ENCODE results near the gene POLDIP2. TPM values are rescaled to one million over a fixed set of nuclear protein-coding genes. Genes with fewer than 3 reads are reported as not detected.

The POLDIP2 gene
- total RNA-seq, 6 donors from 2014 or later = 50.3 to 74.5 (median 60.0) TPM

DNA sequence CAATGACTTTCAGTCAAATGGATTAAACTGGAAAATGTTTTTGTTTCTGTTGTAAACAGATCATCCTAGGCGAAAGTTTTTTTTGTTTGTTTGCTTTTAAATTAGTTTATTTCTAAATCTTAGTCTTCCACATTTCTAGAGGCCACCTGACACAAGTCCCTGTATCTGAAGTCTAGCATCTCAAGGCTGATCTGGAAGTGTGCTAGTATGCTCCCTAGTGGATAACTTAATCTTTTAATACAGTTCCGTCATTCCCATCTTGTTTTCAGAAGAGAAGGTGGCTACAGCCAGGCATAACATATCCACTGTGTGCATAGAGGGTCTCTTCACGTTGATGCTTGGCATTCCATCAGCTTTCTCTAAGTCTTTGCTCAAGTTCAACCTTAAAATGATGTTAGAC lies 29.6 kb downstream of the POLDIP2 start:
- Histone ChIP-seq H3K27me3 (no peaks in the 10 kb centered on the region), H3K27ac (no peak overlapping the region), H3K4me3 (no peak overlapping the region), H3K36me3 (peaks cover 12 to 55% (median 37%) of the 10 kb centered on the region in 4 donors), H3K4me1 (peaks cover 0 to 15% (median 10%) of the 10 kb centered on the region in 4 donors), H3K9me3 (no peaks in the 10 kb centered on the region)
- no peak for ATAC-seq (ENCODE audit: low FRiP score in 2 of 2)
- WGBS, 2 donors = 69 to 92% methylated on average over 3 of the region's 3 CpGs
- no peak for DNase-seq
- no peak for TF ChIP-seq POLR2A (IDR thresholded peaks at IDR 0.05)
- TF ChIP-seq EP300 (IDR thresholded peaks at IDR 0.05) = no peak
- no peak for TF ChIP-seq POLR2AphosphoS5 (IDR thresholded peaks at IDR 0.05)
- TF ChIP-seq, protein P1, sequence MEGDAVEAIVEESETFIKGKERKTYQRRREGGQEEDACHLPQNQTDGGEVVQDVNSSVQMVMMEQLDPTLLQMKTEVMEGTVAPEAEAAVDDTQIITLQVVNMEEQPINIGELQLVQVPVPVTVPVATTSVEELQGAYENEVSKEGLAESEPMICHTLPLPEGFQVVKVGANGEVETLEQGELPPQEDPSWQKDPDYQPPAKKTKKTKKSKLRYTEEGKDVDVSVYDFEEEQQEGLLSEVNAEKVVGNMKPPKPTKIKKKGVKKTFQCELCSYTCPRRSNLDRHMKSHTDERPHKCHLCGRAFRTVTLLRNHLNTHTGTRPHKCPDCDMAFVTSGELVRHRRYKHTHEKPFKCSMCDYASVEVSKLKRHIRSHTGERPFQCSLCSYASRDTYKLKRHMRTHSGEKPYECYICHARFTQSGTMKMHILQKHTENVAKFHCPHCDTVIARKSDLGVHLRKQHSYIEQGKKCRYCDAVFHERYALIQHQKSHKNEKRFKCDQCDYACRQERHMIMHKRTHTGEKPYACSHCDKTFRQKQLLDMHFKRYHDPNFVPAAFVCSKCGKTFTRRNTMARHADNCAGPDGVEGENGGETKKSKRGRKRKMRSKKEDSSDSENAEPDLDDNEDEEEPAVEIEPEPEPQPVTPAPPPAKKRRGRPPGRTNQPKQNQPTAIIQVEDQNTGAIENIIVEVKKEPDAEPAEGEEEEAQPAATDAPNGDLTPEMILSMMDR (IDR thresholded peaks at IDR 0.05) = no peak

DNA sequence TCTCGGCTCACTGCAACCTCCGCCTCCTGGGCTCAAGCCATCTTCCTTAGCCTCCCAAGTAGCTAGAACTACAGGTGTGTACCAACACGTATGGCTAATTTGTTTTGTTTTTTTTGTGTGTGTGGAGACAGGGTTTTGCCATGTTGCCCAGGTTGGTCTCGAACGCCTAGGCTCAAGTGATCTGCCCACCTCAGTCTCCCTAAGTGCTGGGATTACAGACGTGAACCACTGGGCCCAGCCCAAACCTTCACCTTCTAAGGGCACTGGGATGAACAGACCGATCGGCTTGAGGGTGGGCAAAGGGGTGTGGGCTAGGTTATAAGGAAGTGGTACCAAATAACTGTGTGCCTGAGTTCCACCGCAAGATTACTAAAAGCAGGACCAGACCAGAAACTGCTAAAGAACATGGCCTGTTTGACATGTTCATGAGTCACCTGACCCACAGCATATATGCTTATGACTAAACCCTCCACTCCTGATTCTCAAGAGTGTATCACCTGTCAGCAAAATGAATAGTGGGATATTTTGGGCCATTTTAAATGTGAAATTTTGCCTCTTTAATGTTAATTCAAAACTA lies 30.2 kb downstream of the POLDIP2 start:
- Histone ChIP-seq H3K9me3 (no peaks in the 10 kb centered on the region), H3K27ac (no peak overlapping the region), H3K36me3 (peaks cover 12 to 53% (median 37%) of the 10 kb centered on the region in 4 donors), H3K27me3 (no peaks in the 10 kb centered on the region), H3K4me3 (no peak overlapping the region), H3K4me1 (peaks cover 0 to 15% (median 10%) of the 10 kb centered on the region in 4 donors)
- ATAC-seq (ENCODE audit: low FRiP score in 2 of 2) = no peak
- DNase-seq = no peak
- no peak for TF ChIP-seq POLR2A (IDR thresholded peaks at IDR 0.05)
- TF ChIP-seq, protein P1 (IDR thresholded peaks at IDR 0.05) = no peak
- TF ChIP-seq EP300 (IDR thresholded peaks at IDR 0.05) = no peak
- TF ChIP-seq POLR2AphosphoS5 (IDR thresholded peaks at IDR 0.05) = no peak
- WGBS, 2 donors = 93 to 96% methylated on average over 9 of the region's 9 CpGs

DNA sequence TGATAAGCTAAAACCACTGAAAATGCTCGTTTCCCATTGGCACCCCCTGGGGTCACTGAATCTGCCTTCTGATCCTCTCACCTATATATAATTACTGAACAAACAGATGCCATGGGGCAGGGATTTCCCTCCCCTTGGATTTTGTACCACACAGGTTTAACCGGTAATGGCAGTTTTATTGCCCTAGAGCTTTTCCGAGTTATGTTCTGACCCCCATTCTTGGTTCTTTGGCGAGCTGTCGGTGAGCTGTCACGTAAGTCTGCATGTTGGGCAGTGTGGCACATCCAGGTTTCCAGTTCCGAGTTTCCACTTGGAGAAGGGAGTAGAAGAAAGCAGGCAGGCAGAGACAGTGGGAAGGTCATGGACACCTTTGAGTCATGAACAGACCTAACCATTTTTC lies 31.2 kb downstream of the POLDIP2 start:
- Histone ChIP-seq H3K9me3 (no peaks in the 10 kb centered on the region), H3K27me3 (no peaks in the 10 kb centered on the region), H3K4me3 (no peak overlapping the region), H3K27ac (no peak overlapping the region), H3K4me1 (peaks cover 0 to 15% (median 10%) of the 10 kb centered on the region in 4 donors), H3K36me3 (peaks cover 12 to 43% (median 29%) of the 10 kb centered on the region in 4 donors)
- ATAC-seq (ENCODE audit: low FRiP score in 2 of 2) = no peak
- WGBS, 2 donors = 81 to 84% methylated on average over 7 of the region's 7 CpGs
- DNase-seq = no peak
- TF ChIP-seq POLR2AphosphoS5 (IDR thresholded peaks at IDR 0.05) (no peak), EP300 (IDR thresholded peaks at IDR 0.05) (no peak), POLR2A (IDR thresholded peaks at IDR 0.05) (no peak)
- TF ChIP-seq, protein P1 (IDR thresholded peaks at IDR 0.05) = no peak

DNA sequence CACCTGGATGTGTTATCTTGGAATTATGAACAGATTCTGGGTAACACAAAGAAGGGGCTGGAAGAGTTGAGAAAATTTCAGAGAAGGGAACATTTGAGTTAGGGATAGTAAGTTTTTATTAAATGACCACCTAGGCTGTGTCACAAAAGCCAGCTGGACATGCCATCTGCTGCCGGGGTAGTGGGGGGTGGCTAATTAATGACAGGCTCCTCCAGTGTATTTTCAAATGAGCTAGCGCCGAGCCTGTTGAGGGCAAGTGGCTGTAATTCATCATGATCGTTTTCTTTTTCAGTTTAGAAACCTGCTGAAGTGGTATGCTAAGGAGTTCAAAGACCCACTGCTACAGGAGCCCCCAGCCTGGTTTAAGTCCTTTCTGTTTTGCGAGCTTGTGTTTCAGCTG lies 32.1 kb downstream of the POLDIP2 start:
- DNase-seq = no peak
- TF ChIP-seq, protein P1 (IDR thresholded peaks at IDR 0.05) = no peak
- no peak for TF ChIP-seq POLR2A (IDR thresholded peaks at IDR 0.05)
- TF ChIP-seq EP300 (IDR thresholded peaks at IDR 0.05) = no peak
- TF ChIP-seq POLR2AphosphoS5 (IDR thresholded peaks at IDR 0.05) = no peak
- ATAC-seq (ENCODE audit: low FRiP score in 2 of 2) = no peak
- Histone ChIP-seq H3K27ac (peak overlapping the region in 1 of 4 donors; percentile 25), H3K4me3 (no peak overlapping the region), H3K9me3 (no peaks in the 10 kb centered on the region), H3K36me3 (peaks cover 12 to 34% (median 23%) of the 10 kb centered on the region in 4 donors), H3K27me3 (no peaks in the 10 kb centered on the region), H3K4me1 (peaks cover 0 to 17% (median 11%) of the 10 kb centered on the region in 4 donors)
- 70 to 71% methylated on average over 5 of the region's 5 CpGs for WGBS, 2 donors

DNA sequence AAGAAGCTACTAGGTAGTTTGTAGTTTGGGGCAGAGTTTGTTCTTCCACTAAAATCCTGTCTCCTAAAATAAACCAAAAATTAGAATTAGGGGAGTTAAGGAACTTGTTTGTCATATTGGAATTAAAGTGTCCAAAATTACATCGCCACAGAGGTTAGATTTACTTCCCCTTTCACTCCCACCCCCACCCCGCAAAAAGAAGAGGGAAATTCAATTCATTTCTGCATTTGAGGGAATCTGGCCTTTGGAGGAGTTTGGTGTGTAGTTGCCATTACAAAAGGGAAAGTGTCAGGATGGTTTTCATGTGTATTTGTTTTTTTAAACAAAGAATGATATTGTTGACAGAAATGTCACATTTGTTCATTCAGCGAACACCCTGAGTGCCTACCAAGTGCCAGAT lies 32.5 kb downstream of the POLDIP2 start:
- WGBS, 2 donors = 63 to 69% methylated on average over 3 of the region's 3 CpGs
- Histone ChIP-seq H3K4me1 (peaks cover 0 to 22% (median 15%) of the 10 kb centered on the region in 4 donors), H3K27ac (peak overlapping the region in 1 of 4 donors; percentile 25), H3K4me3 (no peak overlapping the region), H3K36me3 (peaks cover 12 to 30% (median 21%) of the 10 kb centered on the region in 4 donors), H3K27me3 (no peaks in the 10 kb centered on the region), H3K9me3 (no peaks in the 10 kb centered on the region)
- DNase-seq (no peak), ATAC-seq (ENCODE audit: low FRiP score in 2 of 2) (no peak)
- TF ChIP-seq, protein P1 (IDR thresholded peaks at IDR 0.05) = no peak
- TF ChIP-seq POLR2A (IDR thresholded peaks at IDR 0.05) (no peak), POLR2AphosphoS5 (IDR thresholded peaks at IDR 0.05) (no peak), EP300 (IDR thresholded peaks at IDR 0.05) (no peak)

Measured in upper lobe of left lung (tissue), 6 donors.